Spleen (tissue), 7 donors: ENCODE measurements around the gene MGAT5.

Source experiments
- CTCF ChIP-seq, 11 experiments: fragments of 200-600 bp in 7 of 11; fragments of 450-650 bp in 4 of 11; sonication (generic) in 4 of 11; IDR thresholded peaks in 8 of 11; conservative IDR thresholded peaks in 3 of 11; 1 replicate in 7 of 11; 2 replicates in 4 of 11; pipeline versions ENCODE4 v1.4.0 to v1.8.0; 2016 to 2021; ENCODE audit warnings: antibody characterized with exemption in 11 of 11, inconsistent platforms in 4 of 11, mild to moderate bottlenecking in 1 of 11
- POLR2A ChIP-seq, 3 donors: fragments of 450-650 bp; IDR thresholded peaks; one replicate each; pipeline ENCODE4 v1.5.1; 2017; ENCODE audit warnings: antibody characterized with exemption in 3 of 3, mild to moderate bottlenecking in 1 of 3
- POLR2AphosphoS5 ChIP-seq, 3 donors: sonication (generic); formaldehyde crosslinking; IDR thresholded peaks; one replicate each; pipeline ENCODE4 v1.5.1; 2017; ENCODE audit warnings: antibody characterized with exemption in 3 of 3
- donor health status: DM: no; HTN: no; CAD: no; lungs with moderate emphysema.
- donor health status: DM: no; HTN: no; CAD: no.
- donor health status: DM: no; HTN: no; CAD: no.

GRCh38 chr2:134282629-134283400 is 28.9 kb downstream of the MGAT5 start:
- no peak for TF ChIP-seq CTCF (IDR thresholded peaks at IDR 0.05 in 8 of 11, conservative IDR thresholded peaks at IDR 0.05 in 3 of 11)
- no peak for TF ChIP-seq POLR2AphosphoS5 (IDR thresholded peaks at IDR 0.05)
- no peak for TF ChIP-seq POLR2A (IDR thresholded peaks at IDR 0.05)
